Endothelial cell of umbilical vein (primary cell): ENCODE data around the gene CHD6. TPM values are rescaled to one million over a fixed set of nuclear protein-coding genes. Genes with fewer than 3 reads are reported as not detected.

Experiments
- BruUV-seq: library from RNA; stranded (reverse); fragments of 400-500 nt; replicated peaks from 2 replicates; lab custom pipeline; 2021; lab: Mats Ljungman, UMichigan
- CTCF ChIA-PET: fragments of 300-600, 350-600 bp; sonication (Branson Sonifier 250); formaldehyde crosslinking; loops from one replicate; lab custom pipeline; 2021; ENCODE audit warnings: antibody characterized with exemption, inconsistent platforms; lab: Charles Lee
- POLR2A ChIA-PET: fragments of 300-600, 350-600 bp; sonication (Branson Sonifier 250); formaldehyde crosslinking; loops from one replicate; lab custom pipeline; 2021; ENCODE audit warnings: antibody characterized with exemption, inconsistent platforms; lab: Charles Lee
- DNase-seq: peaks from one replicate; pipeline ENCODE4 v3.0.0-alpha.2; 2011; ENCODE audit warnings: low read depth, low spot score
- FAIRE-seq: peaks from 2 replicates; lab custom pipeline; 2011; peaks lifted over from hg19 to GRCh38; lab: Jason Lieb, UNC
- H2AFZ ChIP-seq: 2 replicates; pipeline ENCODE4 v1.6.0; 2012; ENCODE audit warnings: low read depth, low read length, control low read depth, inconsistent platforms
- H3K27ac ChIP-seq: 2 replicates; pipeline ENCODE4 v1.5.1; 2011; ENCODE audit warnings: low read depth, mild to moderate bottlenecking, control low read depth, low read length, moderate library complexity; ENCODE audit not compliant: insufficient read depth
- H3K27me3 ChIP-seq, 2 experiments: 2 replicates each; pipeline versions ENCODE4 v1.6.0 to v1.6.1; 2011; ENCODE audit warnings: low read length in 2 of 2, mixed read lengths in 1 of 2; ENCODE audit not compliant: control insufficient read depth in 2 of 2, insufficient read depth in 2 of 2
- H3K36me3 ChIP-seq, 2 experiments: 2 replicates in 1 of 2; 3 replicates in 1 of 2; pipeline ENCODE4 v1.5.1; 2011; ENCODE audit warnings: low read length in 2 of 2, mild to moderate bottlenecking in 1 of 2, moderate library complexity in 1 of 2; ENCODE audit not compliant: control insufficient read depth in 2 of 2, insufficient read depth in 2 of 2; ENCODE audit errors: extremely low read depth in 1 of 2
- H3K4me1 ChIP-seq: 3 replicates; pipeline ENCODE4 v1.5.1; 2011; ENCODE audit warnings: mild to moderate bottlenecking, low read length; ENCODE audit not compliant: control insufficient read depth, insufficient read depth; ENCODE audit errors: extremely low read depth
- H3K4me2 ChIP-seq: 2 replicates; pipeline ENCODE4 v1.6.1; 2011; ENCODE audit warnings: low read length, control low read depth, mixed read lengths; ENCODE audit not compliant: insufficient read depth
- H3K4me3 ChIP-seq, 3 experiments: fragments of 200-600 bp in 1 of 3; sonication (generic), shearing (Covaris generic) in 1 of 3; replicated peaks in 1 of 3; 2 replicates each; pipeline ENCODE4 v1.5.1; 2011 to 2016; ENCODE audit warnings: control low read depth in 3 of 3, low read length in 3 of 3, mild to moderate bottlenecking in 2 of 3, inconsistent platforms in 1 of 3, low read depth in 1 of 3, moderate library complexity in 1 of 3; ENCODE audit not compliant: insufficient read depth in 1 of 3
- H3K79me2 ChIP-seq: 2 replicates; pipeline ENCODE4 v1.6.0; 2012; ENCODE audit warnings: low read length, inconsistent platforms; ENCODE audit not compliant: control insufficient read depth, insufficient read depth
- H3K9ac ChIP-seq: replicated peaks from 2 replicates; pipeline ENCODE3; 2011; ENCODE audit warnings: low read length, control low read depth; ENCODE audit not compliant: insufficient read depth; ENCODE audit errors: extremely low read depth
- H3K9me1 ChIP-seq: replicated peaks from 3 replicates; pipeline ENCODE4 v1.6.0; 2011; ENCODE audit warnings: mild to moderate bottlenecking, low read length; ENCODE audit not compliant: control insufficient read depth, insufficient read depth; ENCODE audit errors: extremely low read depth
- H3K9me3 ChIP-seq: replicated peaks from 2 replicates; pipeline ENCODE4 v1.5.1; 2012; ENCODE audit warnings: low read length, inconsistent platforms; ENCODE audit not compliant: control insufficient read depth, insufficient read depth
- H4K20me1 ChIP-seq: replicated peaks from 2 replicates; pipeline ENCODE3; 2011; ENCODE audit warnings: mild to moderate bottlenecking, low read length; ENCODE audit not compliant: control insufficient read depth, insufficient read depth; ENCODE audit errors: extremely low read depth
- CTCF ChIP-seq, 2 donors: IDR thresholded peaks; 1 replicate in 1 of 2; 2 replicates in 1 of 2; pipeline ENCODE4 v1.5.1; 2011; ENCODE audit warnings: low read length in 2 of 2, mild to moderate bottlenecking in 2 of 2, moderate library complexity in 2 of 2, control low read depth in 1 of 2, inconsistent platforms in 1 of 2, low read depth in 1 of 2; ENCODE audit not compliant: insufficient read depth in 1 of 2; ENCODE audit errors: extremely low read depth in 1 of 2
- EZH2 ChIP-seq: IDR thresholded peaks from 2 replicates; pipeline ENCODE4 v1.6.1; 2012; ENCODE audit warnings: borderline replicate concordance, low read depth, mild to moderate bottlenecking, moderate library complexity, low read length, inconsistent platforms; ENCODE audit not compliant: severe bottlenecking
- FOS ChIP-seq: IDR thresholded peaks from 2 replicates; pipeline ENCODE4 v1.6.1; 2011; ENCODE audit warnings: mild to moderate bottlenecking, low read length, moderate library complexity, borderline replicate concordance; ENCODE audit not compliant: insufficient read depth
- GATA2 ChIP-seq: IDR thresholded peaks from 2 replicates; pipeline ENCODE4 v1.7.0; 2011; ENCODE audit warnings: low read depth, mild to moderate bottlenecking, moderate library complexity, mixed read lengths, low read length; ENCODE audit not compliant: insufficient read length, insufficient read depth
- JUN ChIP-seq: IDR thresholded peaks from 2 replicates; pipeline ENCODE4 v1.6.1; 2011; ENCODE audit warnings: borderline replicate concordance, low read depth; ENCODE audit not compliant: insufficient read length, insufficient read depth
- MYC ChIP-seq: IDR thresholded peaks from one replicate; pipeline ENCODE4 v1.6.1; 2011; ENCODE audit warnings: mild to moderate bottlenecking, low read depth, low read length
- POLR2A ChIP-seq: IDR thresholded peaks from 2 replicates; pipeline ENCODE4 v1.6.1; 2012; ENCODE audit warnings: low read depth, mild to moderate bottlenecking, control low read depth, low read length
- POLR2AphosphoS5 ChIP-seq: IDR thresholded peaks from 2 replicates; pipeline ENCODE4 v1.6.1; 2012; ENCODE audit warnings: low read depth, mild to moderate bottlenecking, control low read depth, low read length, moderate library complexity; ENCODE audit not compliant: insufficient read depth
- dilution Hi-C: fragments of 300-500 bp; cut with MboI; formaldehyde crosslinking; loops from one replicate; pipeline ENCODE4 v1.15.0; 2019; ENCODE audit warnings: low sequenced_read_pairs; ENCODE audit not compliant: extremely low pct_ligation_motif_present
- intact Hi-C: fragments of 100-400 bp; cut with micrococcal nuclease; formaldehyde crosslinking; loops from one replicate; pipeline ENCODE4 v1.10.0; 2022
- polyA plus RNA-seq, 4 experiments: library from polyadenylated mRNA; depleted of rRNA in 3 of 4; stranded (reverse) in 3 of 4; unstranded in 1 of 4; fragments of >200 nt; gene quantifications; 2 replicates each; pipeline versions ENCODE4 v1.2.1 to v1.2.3, GENCODE V29; 2011 to 2012; ENCODE audit warnings: missing spikeins in 1 of 4
- total RNA-seq: library from RNA; stranded (reverse); gene quantifications from 2 replicates; pipeline ENCODE4 v1.2.3, GENCODE V29; 2021
- TF ChIP-seq, protein P1 (sequence below): IDR thresholded peaks from 2 replicates; pipeline ENCODE4 v1.6.1; 2011; ENCODE audit not compliant: insufficient read depth, insufficient read length

Gene CHD6
- total and polyA plus RNA-seq, 2 donors (not counting 3 experiments of a cell fraction or from before 2014, with no cell fraction given), result 7.2 to 33.7 TPM

DNA sequence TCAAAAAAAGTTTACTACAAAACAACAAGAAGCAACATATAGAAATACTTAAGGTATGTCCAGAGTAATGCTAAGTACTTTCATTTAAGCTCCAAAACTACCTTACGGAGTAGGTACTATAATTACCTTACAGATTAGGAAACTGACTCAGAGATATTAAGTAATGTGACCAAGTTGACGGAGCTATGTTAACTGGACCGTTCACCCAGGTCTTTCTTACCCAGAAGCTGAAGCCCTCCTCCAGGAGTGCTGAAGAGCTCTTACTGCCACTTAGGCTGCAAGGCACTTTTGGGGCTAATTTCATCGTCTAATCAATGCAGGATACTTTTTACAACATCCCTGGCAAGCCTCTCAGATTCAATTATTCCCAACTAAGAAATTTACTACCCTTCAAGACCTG lies 123.7 kb downstream of the CHD6 start:
- dilution Hi-C loops, result no loop called here
- BruUV-seq, result no TSS peak

More for the DNA sequence above, 123.7 kb downstream of the CHD6 start:
- peaks cover 2 to 8% of the 10 kb centered on the region in 2 experiments for H3K36me3 ChIP-seq
- H3K4me3 ChIP-seq, result no peak overlapping the region
- no peak overlapping the region for H3K4me2 ChIP-seq
- H3K9ac ChIP-seq, result no peak overlapping the region
- H3K4me1 ChIP-seq, result no peaks in the 10 kb centered on the region
- no peak for DNase-seq
- no peak for FAIRE-seq
- intact Hi-C loops, result loop anchor here (10.0 kb wide), 1 partner anchor 60 kb away; no protein-coding TSS in a partner anchor
- H3K9me3 ChIP-seq, result no peaks in the 10 kb centered on the region
- no peaks in the 10 kb centered on the region for H3K79me2 ChIP-seq
- ChIA-PET POLR2A (no interaction called here), CTCF (interaction anchor here (1.4 kb wide), 1 partner anchor 162 kb away, joined by 3 read pairs; no protein-coding TSS in a partner anchor)
- H3K27me3 ChIP-seq, result no peaks in the 10 kb centered on the region
- no peak overlapping the region for H2AFZ ChIP-seq
- no peak for TF ChIP-seq MYC
- no peak for TF ChIP-seq EZH2
- no peak for TF ChIP-seq POLR2A
- TF ChIP-seq, protein P1, sequence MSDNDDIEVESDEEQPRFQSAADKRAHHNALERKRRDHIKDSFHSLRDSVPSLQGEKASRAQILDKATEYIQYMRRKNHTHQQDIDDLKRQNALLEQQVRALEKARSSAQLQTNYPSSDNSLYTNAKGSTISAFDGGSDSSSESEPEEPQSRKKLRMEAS, result no peak
- TF ChIP-seq POLR2AphosphoS5, result no peak
- no peak for TF ChIP-seq FOS
- TF ChIP-seq JUN, result no peak
- no peak for TF ChIP-seq CTCF (IDR thresholded peaks at IDR 0.05; ENCODE audit: extremely low read depth in 1 of 2, insufficient read depth in 1 of 2, low read depth in 1 of 2, low read length in 2 of 2)
- no peak for TF ChIP-seq GATA2
- no peak overlapping the region for H3K27ac ChIP-seq
- H4K20me1 ChIP-seq, result no peaks in the 10 kb centered on the region
- no peaks in the 10 kb centered on the region for H3K9me1 ChIP-seq
